Uterus (tissue), 4 donors: ENCODE results near the gene MYO9A. TPM values are rescaled to one million over a fixed set of nuclear protein-coding genes. Genes with fewer than 3 reads are reported as not detected.
"Not testable (repeated sequence)": the region's sequence is repeated elsewhere in the genome, so short reads cannot be mapped to it uniquely, and the experiment has no call there.

Source experiments
- DNase-seq, 2 donors: peaks; one replicate each; pipeline ENCODE4 v3.0.0-alpha.2; 2019 to 2020
- H3K27ac ChIP-seq, 2 donors: fragments of 200-600 bp; sonication (generic); 1 replicate in 1 of 2; 2 replicates in 1 of 2; pipeline ENCODE4 v1.5.1; 2016 to 2018
- H3K27me3 ChIP-seq, 2 donors: fragments of 200-600 bp; sonication (generic); one replicate each; pipeline ENCODE4 v1.5.1; 2018 to 2019; ENCODE audit warnings: control low read depth in 1 of 2
- H3K36me3 ChIP-seq, 2 donors: fragments of 200-600 bp; sonication (generic); one replicate each; pipeline ENCODE4 v1.5.1; 2019; ENCODE audit warnings: control low read depth in 1 of 2
- H3K4me1 ChIP-seq, 2 donors: fragments of 200-600 bp; sonication (generic); one replicate each; pipeline ENCODE4 v1.5.1; 2018 to 2019; ENCODE audit warnings: control low read depth in 1 of 2
- H3K4me3 ChIP-seq, 2 donors: fragments of 200-600 bp; sonication (generic); 1 replicate in 1 of 2; 2 replicates in 1 of 2; pipeline ENCODE4 v1.5.1; 2018 to 2019; ENCODE audit warnings: mild to moderate bottlenecking in 1 of 2
- H3K9me3 ChIP-seq, 2 donors: fragments of 200-600 bp; sonication (generic); one replicate each; pipeline ENCODE4 v1.5.1; 2019; ENCODE audit warnings: control low read depth in 1 of 2
- CTCF ChIP-seq, 4 experiments: fragments of 200-600 bp in 2 of 4; fragments of 450-650 bp in 2 of 4; sonication (generic) in 2 of 4; IDR thresholded peaks; one replicate each; pipeline ENCODE4 v1.5.1; 2016 to 2019; ENCODE audit warnings: antibody characterized with exemption in 4 of 4, mild to moderate bottlenecking in 2 of 4, moderate library complexity in 1 of 4
- POLR2A ChIP-seq, 2 donors: fragments of 450-650 bp; IDR thresholded peaks; one replicate each; pipeline ENCODE4 v1.6.1; 2016; ENCODE audit warnings: antibody characterized with exemption in 2 of 2, mild to moderate bottlenecking in 1 of 2, moderate library complexity in 1 of 2
- intact Hi-C: fragments of 100-400 bp; cut with DNase I; formaldehyde crosslinking; loops from one replicate; pipeline ENCODE4 v1.15.1; 2023; ENCODE audit warnings: low total_unique reads
- total RNA-seq, 4 donors: library from RNA; depleted of rRNA in 3 of 4; stranded (reverse); fragments of >200 nt in 3 of 4; gene quantifications; one replicate each; pipeline versions ENCODE4 v1.1.0 to v1.2.4, GENCODE V29; 2014 to 2023
- donor health status: DM: yes; HTN: yes; CAD: no.

MYO9A gene
- total RNA-seq, 4 donors from 2014 or later: 45.6 to 141 (median 90.0) TPM

- intact Hi-C loops: no loop called here
- DNase-seq: no peak
- H3K27ac ChIP-seq: no peak overlapping the region
- H3K4me3 ChIP-seq: no peak overlapping the region
- H3K27me3 ChIP-seq: no peaks in the 10 kb centered on the region
- no peaks in the 10 kb centered on the region for H3K4me1 ChIP-seq
- no peaks in the 10 kb centered on the region for H3K9me3 ChIP-seq
- no peak for TF ChIP-seq CTCF (IDR thresholded peaks at IDR 0.05)
- no peak for TF ChIP-seq POLR2A (IDR thresholded peaks at IDR 0.05)
- no peaks in the 10 kb centered on the region for H3K36me3 ChIP-seq
Observed at GRCh38 chr15:72060687-72061250, 57.2 kb downstream of the MYO9A start.

- intact Hi-C loops: no loop called here
- no peaks in the 10 kb centered on the region for H3K9me3 ChIP-seq
- no peaks in the 10 kb centered on the region for H3K27me3 ChIP-seq
- DNase-seq: no peak
- H3K4me1 ChIP-seq: no peaks in the 10 kb centered on the region
- no peak for TF ChIP-seq POLR2A (IDR thresholded peaks at IDR 0.05)
- TF ChIP-seq CTCF (IDR thresholded peaks at IDR 0.05): no peak
- H3K27ac ChIP-seq: no peak overlapping the region
- no peak overlapping the region for H3K4me3 ChIP-seq
- H3K36me3 ChIP-seq: no peaks in the 10 kb centered on the region
Observed at GRCh38 chr15:72058585-72058984, 59.4 kb downstream of the MYO9A start.

- no peaks in the 10 kb centered on the region for H3K27me3 ChIP-seq
- H3K36me3 ChIP-seq: no peaks in the 10 kb centered on the region
- H3K27ac ChIP-seq: no peak overlapping the region
- TF ChIP-seq POLR2A (IDR thresholded peaks at IDR 0.05) (no peak), CTCF (IDR thresholded peaks at IDR 0.05) (no peak)
- intact Hi-C loops: no loop called here
- no peaks in the 10 kb centered on the region for H3K9me3 ChIP-seq
- no peak for DNase-seq
- H3K4me3 ChIP-seq: no peak overlapping the region
- H3K4me1 ChIP-seq: no peaks in the 10 kb centered on the region
Observed at GRCh38 chr15:72057548-72058091, 60.3 kb downstream of the MYO9A start.

GRCh38 chr15:72056217-72056616 lies 61.7 kb downstream of the MYO9A start:
- H3K9me3 ChIP-seq, intact Hi-C loops, H3K27ac ChIP-seq, H3K27me3 ChIP-seq, H3K36me3 ChIP-seq, DNase-seq, H3K4me3 ChIP-seq, H3K4me1 ChIP-seq: not testable (repeated sequence)

- H3K4me1 ChIP-seq, H3K4me3 ChIP-seq, H3K27me3 ChIP-seq, H3K9me3 ChIP-seq, intact Hi-C loops, H3K36me3 ChIP-seq, H3K27ac ChIP-seq, DNase-seq: not testable (repeated sequence)
Observed at GRCh38 chr15:72053297-72053696, 64.7 kb downstream of the MYO9A start.

- intact Hi-C loops: no loop called here
Observed at GRCh38 chr15:72050700-72051099, 67.2 kb downstream of the MYO9A start.

More at GRCh38 chr15:72050700-72051099, 67.2 kb downstream of the MYO9A start:
- H3K36me3 ChIP-seq: no peaks in the 10 kb centered on the region
- TF ChIP-seq POLR2A (IDR thresholded peaks at IDR 0.05) (no peak), CTCF (IDR thresholded peaks at IDR 0.05) (no peak)
- H3K4me1 ChIP-seq: no peaks in the 10 kb centered on the region
- H3K27me3 ChIP-seq: no peaks in the 10 kb centered on the region
- no peak overlapping the region for H3K4me3 ChIP-seq
- DNase-seq: no peak
- H3K9me3 ChIP-seq: no peaks in the 10 kb centered on the region
- H3K27ac ChIP-seq: no peak overlapping the region
